Measurements from ENCODE around the gene AUTS2.

AUTS2 gene

DNA sequence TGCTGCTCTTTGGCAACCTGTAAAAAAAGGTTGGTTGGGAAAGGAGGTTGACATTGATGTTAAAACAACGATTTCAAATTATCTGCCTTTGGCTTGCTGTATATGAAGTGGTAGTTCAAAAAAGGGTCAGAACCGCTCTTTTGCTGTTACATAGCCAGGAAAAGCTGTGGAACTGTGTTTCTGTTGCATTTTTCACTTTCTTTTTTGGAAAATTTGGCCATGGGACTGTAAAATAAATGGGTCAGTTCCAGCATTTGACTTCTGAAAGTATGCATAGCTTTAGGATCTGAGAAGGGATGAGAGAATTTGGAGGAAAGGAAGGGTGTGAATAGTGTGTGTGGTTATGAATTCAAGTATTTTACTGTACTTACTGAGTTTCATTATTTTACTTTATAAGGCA, 7.3 kb downstream of the AUTS2 start:
- TF ChIP-seq, protein P1, sequence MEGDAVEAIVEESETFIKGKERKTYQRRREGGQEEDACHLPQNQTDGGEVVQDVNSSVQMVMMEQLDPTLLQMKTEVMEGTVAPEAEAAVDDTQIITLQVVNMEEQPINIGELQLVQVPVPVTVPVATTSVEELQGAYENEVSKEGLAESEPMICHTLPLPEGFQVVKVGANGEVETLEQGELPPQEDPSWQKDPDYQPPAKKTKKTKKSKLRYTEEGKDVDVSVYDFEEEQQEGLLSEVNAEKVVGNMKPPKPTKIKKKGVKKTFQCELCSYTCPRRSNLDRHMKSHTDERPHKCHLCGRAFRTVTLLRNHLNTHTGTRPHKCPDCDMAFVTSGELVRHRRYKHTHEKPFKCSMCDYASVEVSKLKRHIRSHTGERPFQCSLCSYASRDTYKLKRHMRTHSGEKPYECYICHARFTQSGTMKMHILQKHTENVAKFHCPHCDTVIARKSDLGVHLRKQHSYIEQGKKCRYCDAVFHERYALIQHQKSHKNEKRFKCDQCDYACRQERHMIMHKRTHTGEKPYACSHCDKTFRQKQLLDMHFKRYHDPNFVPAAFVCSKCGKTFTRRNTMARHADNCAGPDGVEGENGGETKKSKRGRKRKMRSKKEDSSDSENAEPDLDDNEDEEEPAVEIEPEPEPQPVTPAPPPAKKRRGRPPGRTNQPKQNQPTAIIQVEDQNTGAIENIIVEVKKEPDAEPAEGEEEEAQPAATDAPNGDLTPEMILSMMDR (IDR thresholded peaks at IDR 0.05; ENCODE audit: low read depth, low read length), result no peak
- H3K27me3 ChIP-seq (ENCODE audit: insufficient read depth, low read depth, severe bottlenecking), result no peaks in the 10 kb centered on the region
- no peaks in the 10 kb centered on the region for H3K36me3 ChIP-seq
- no peak overlapping the region for H3K27ac ChIP-seq
- no peaks in the 10 kb centered on the region for H3K9me3 ChIP-seq (ENCODE audit: severe bottlenecking)
- H3K4me3 ChIP-seq (ENCODE audit: low read depth, low read length), result no peak overlapping the region
- DNase-seq, result no peak

DNA sequence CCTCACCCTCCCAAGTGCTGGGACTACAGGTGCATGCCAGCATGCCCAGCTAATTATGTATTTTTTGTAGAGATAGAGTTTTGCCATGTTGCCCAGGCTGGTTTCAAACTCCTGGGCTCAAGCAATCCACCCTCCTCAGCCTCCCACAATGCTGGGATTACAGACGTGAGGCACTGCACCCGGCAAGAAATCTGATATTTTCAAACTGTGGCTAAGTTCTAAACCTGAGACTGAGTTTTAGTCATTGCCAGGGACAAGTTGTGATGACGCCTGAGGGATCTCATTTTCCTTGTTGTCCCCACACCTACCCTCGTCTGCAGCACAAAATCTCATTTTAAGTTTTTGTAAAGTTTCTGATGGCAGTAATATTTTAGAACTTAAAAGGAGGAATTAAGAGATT, 9.8 kb downstream of the AUTS2 start:
- H3K27ac ChIP-seq, result no peak overlapping the region
- H3K9me3 ChIP-seq (ENCODE audit: severe bottlenecking), result no peaks in the 10 kb centered on the region
- H3K4me3 ChIP-seq (ENCODE audit: low read depth, low read length), result no peak overlapping the region
- DNase-seq, result no peak
- H3K36me3 ChIP-seq, result no peaks in the 10 kb centered on the region
- H3K27me3 ChIP-seq (ENCODE audit: insufficient read depth, low read depth, severe bottlenecking), result no peaks in the 10 kb centered on the region
- TF ChIP-seq, protein P1 (IDR thresholded peaks at IDR 0.05; ENCODE audit: low read depth, low read length), result no peak

DNA sequence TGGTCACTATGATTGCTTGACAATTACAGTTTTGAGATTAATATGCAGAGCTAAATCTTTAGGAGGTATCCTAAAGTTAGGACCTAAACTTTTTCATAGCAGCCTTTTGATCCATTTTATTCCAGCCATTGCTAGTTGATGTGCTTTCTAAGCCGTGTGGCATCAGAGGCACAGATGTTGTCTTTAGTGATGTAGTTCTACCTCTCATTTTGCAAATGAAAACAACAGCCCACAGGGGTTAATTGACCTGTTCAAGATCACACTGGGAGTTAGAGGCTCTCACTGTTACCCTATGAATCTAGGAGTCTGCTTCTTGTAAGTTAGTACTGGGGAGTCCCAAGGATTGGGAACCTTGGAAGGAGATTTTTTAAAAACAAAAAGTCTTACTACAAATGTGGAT, 10.6 kb downstream of the AUTS2 start:
- no peak for DNase-seq
- TF ChIP-seq, protein P1 (IDR thresholded peaks at IDR 0.05; ENCODE audit: low read depth, low read length), result no peak
- H3K36me3 ChIP-seq, result no peaks in the 10 kb centered on the region

DNA sequence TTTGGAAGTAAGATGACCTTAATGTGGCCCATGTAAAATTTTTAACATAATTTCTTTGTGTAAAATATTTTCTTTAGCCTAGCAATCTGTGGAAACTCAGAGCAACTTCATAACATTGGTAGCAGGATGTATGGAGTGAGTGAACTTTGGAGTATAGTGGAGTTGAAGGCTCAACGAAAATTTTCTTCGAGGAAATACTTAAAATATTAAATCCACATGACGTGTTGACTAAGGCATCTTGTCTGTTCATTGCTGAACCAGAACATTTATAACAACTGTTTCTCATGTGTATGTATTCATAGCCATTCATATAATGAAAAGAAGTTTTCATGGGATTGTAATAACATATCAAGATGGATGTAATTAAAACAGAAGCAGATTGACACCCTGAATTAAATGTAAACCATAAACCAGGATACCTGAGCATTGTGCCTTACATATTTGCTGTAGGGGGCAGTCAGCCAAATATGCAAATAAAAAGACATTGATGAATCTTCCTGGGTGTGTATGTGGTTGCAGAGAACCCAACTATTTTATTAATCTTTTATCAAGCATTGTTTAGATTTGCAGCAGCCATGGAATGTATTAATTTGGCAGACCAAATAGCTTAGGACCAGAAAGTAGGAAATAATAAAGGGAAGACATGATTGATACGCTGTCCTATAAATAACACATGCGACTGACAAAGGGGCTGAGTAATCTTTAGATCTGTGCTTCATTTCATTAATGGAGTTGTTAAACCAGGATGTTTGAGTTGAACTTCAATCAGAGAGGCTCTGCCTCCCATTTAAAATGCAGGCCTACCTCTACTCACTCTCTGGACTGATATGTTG, 11.5 kb downstream of the AUTS2 start:
- no peak overlapping the region for H3K4me3 ChIP-seq (ENCODE audit: low read depth, low read length)
- no peaks in the 10 kb centered on the region for H3K36me3 ChIP-seq
- H3K9me3 ChIP-seq (ENCODE audit: severe bottlenecking), result no peaks in the 10 kb centered on the region
- TF ChIP-seq, protein P1 (IDR thresholded peaks at IDR 0.05; ENCODE audit: low read depth, low read length), result no peak
- no peak for DNase-seq
- H3K27ac ChIP-seq, result no peak overlapping the region
- no peaks in the 10 kb centered on the region for H3K27me3 ChIP-seq (ENCODE audit: insufficient read depth, low read depth, severe bottlenecking)

More for the DNA sequence above, 10.6 kb downstream of the AUTS2 start:
- H3K9me3 ChIP-seq (ENCODE audit: severe bottlenecking), result no peaks in the 10 kb centered on the region
- H3K27ac ChIP-seq, result no peak overlapping the region
- H3K4me3 ChIP-seq (ENCODE audit: low read depth, low read length), result no peak overlapping the region
- H3K27me3 ChIP-seq (ENCODE audit: insufficient read depth, low read depth, severe bottlenecking), result no peaks in the 10 kb centered on the region

DNA sequence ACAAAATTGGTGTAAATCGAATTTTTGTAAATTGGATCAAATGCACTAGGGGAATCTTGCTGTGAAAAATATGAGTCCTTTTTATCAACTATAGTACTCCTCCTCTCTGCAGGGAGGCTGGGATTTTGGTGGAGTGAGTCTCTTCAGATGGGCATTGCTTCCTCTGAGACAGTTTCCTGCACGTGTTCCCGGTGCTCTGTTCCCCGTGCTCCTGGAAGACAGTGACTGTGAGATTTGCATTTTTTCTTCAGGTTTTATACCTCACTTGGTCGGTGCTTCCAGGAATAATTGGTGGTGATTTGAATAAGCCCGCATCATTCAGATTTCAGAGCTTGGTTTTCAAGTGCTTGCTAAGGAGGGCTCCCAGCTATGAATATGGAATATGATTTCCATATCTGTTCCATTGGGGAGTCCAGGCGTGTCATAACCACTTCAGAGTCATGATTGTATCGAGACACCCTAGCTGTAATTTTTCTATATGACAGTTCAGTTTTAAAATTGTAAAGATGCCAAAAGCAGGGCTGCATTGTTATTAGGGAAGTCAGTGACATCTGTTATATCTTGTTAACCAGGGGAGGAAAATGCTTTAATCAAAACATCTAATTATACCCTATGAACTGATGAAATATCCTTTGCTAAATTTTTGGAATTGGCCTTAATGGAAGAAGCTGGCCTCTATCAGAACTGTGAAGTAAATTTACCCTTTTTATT, 12.3 kb downstream of the AUTS2 start:
- DNase-seq, result no peak
- no peaks in the 10 kb centered on the region for H3K27me3 ChIP-seq (ENCODE audit: insufficient read depth, low read depth, severe bottlenecking)
- no peaks in the 10 kb centered on the region for H3K9me3 ChIP-seq (ENCODE audit: severe bottlenecking)
- H3K36me3 ChIP-seq, result no peaks in the 10 kb centered on the region
- H3K27ac ChIP-seq, result no peak overlapping the region
- H3K4me3 ChIP-seq (ENCODE audit: low read depth, low read length), result no peak overlapping the region
- TF ChIP-seq, protein P1 (IDR thresholded peaks at IDR 0.05; ENCODE audit: low read depth, low read length), result no peak
